ENCODE measurements around the gene TBK1. TPM values are rescaled to one million over a fixed set of nuclear protein-coding genes. Genes with fewer than 3 reads are reported as not detected.

Gene TBK1
- total and polyA plus RNA-seq, 2 of the 13 experiments (the other 11 are each of a cell fraction or from before 2014, with no cell fraction given), result 10.3 to 25.2 TPM

- TF ChIP-seq SMC3 (IDR thresholded peaks at IDR 0.05; ENCODE audit: low read length) (no peak), ZNF589 (CRISPR knock-in tag; conservative IDR thresholded peaks at IDR 0.05) (no peak), MEF2D (CRISPR knock-in tag; IDR thresholded peaks at IDR 0.05) (no peak), ZNF333 (CRISPR knock-in tag; IDR thresholded peaks at IDR 0.05; ENCODE audit: borderline replicate concordance) (no peak), RFXANK (CRISPR knock-in tag; IDR thresholded peaks at IDR 0.05) (no peak), IKZF1 (IDR thresholded peaks at IDR 0.05) (no peak)
- TF ChIP-seq, protein P1, sequence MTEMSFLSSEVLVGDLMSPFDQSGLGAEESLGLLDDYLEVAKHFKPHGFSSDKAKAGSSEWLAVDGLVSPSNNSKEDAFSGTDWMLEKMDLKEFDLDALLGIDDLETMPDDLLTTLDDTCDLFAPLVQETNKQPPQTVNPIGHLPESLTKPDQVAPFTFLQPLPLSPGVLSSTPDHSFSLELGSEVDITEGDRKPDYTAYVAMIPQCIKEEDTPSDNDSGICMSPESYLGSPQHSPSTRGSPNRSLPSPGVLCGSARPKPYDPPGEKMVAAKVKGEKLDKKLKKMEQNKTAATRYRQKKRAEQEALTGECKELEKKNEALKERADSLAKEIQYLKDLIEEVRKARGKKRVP (CRISPR knock-in tag; IDR thresholded peaks at IDR 0.05), result no peak
- TF ChIP-seq, protein P2, sequence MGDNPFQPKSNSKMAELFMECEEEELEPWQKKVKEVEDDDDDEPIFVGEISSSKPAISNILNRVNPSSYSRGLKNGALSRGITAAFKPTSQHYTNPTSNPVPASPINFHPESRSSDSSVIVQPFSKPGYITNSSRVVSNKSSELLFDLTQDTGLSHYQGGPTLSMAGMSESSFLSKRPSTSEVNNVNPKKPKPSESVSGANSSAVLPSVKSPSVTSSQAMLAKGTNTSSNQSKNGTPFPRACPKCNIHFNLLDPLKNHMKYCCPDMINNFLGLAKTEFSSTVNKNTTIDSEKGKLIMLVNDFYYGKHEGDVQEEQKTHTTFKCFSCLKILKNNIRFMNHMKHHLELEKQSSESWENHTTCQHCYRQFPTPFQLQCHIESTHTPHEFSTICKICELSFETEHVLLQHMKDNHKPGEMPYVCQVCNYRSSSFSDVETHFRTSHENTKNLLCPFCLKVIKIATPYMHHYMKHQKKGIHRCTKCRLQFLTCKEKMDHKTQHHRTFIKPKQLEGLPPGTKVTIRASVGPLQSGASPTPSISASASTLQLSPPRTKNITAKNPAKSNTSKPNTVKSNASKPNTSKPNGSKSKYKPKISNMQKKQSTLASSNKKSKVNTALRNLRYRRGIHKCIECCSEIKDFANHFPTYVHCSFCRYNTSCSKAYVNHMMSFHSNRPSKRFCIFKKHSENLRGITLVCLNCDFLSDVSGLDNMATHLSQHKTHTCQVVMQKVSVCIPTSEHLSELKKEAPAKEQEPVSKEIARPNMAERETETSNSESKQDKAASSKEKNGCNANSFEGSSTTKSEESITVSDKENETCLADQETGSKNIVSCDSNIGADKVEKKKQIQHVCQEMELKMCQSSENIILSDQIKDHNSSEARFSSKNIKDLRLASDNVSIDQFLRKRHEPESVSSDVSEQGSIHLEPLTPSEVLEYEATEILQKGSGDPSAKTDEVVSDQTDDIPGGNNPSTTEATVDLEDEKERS (CRISPR knock-in tag; IDR thresholded peaks at IDR 0.05), result no peak
- TF ChIP-seq, protein P3, sequence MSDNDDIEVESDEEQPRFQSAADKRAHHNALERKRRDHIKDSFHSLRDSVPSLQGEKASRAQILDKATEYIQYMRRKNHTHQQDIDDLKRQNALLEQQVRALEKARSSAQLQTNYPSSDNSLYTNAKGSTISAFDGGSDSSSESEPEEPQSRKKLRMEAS (IDR thresholded peaks at IDR 0.05), result no peak
Observed at GRCh38 chr12:64457032-64457431, 5.1 kb downstream of the TBK1 start (continued).

GRCh38 chr12:64457466-64457865 is 5.5 kb downstream of the TBK1 start:
- peaks cover 64% of the 10 kb centered on the region for H3K4me1 ChIP-seq (ENCODE audit: insufficient read depth, low read length)
- ChIA-PET CTCF (ENCODE audit: low intra/inter-chr PET ratio, low total read pairs) (no interaction called here), POLR2A (no interaction called here)
- intact Hi-C loops (cut with micrococcal nuclease; ENCODE audit: unreplicated experiment) (no loop called here), in situ Hi-C loops (cut with HindIII; ENCODE audit: extremely low pct_ligation_motif_present, low pct_unique_long_range_greater_than_20kb) (no loop called here)
- no peak overlapping the region for H3K9ac ChIP-seq (ENCODE audit: insufficient read depth, low read depth, low read length)
- H3K27ac ChIP-seq (ENCODE audit: extremely low read length, insufficient read depth, low read length), result no peak overlapping the region
- H3K9me3 ChIP-seq (ENCODE audit: low read length), result no peaks in the 10 kb centered on the region
- peaks cover 63% of the 10 kb centered on the region for H3K79me2 ChIP-seq (ENCODE audit: insufficient read depth, low read length)
- whole genome bisulfite sequencing (ENCODE audit: low lambda C conversion rate), result 94% methylated on average over 3 of the region's 3 CpGs
- H4K20me1 ChIP-seq (ENCODE audit: insufficient read depth, low read length), result peaks cover 5% of the 10 kb centered on the region; the same call in 1 of the 2 replicates
- no peak overlapping the region for H2AFZ ChIP-seq (ENCODE audit: low read length)
- H3K4me3 ChIP-seq (replicated peaks in 1 of 3; ENCODE audit: insufficient read depth in 1 of 3, low read depth in 2 of 3, low read length in 3 of 3), result no peak overlapping the region
- FAIRE-seq, result no peak
- no peaks in the 10 kb centered on the region for H3K27me3 ChIP-seq (ENCODE audit: control insufficient read depth in 1 of 2, insufficient read depth in 2 of 2, low read length in 2 of 2)
- no peak for ATAC-seq
- H3K4me2 ChIP-seq (ENCODE audit: low read depth, low read length), result no peak overlapping the region
- peaks cover 2 to 16% of the 10 kb centered on the region in 2 experiments for H3K36me3 ChIP-seq (replicated peaks in 1 of 2; ENCODE audit: control insufficient read depth in 1 of 2, insufficient read depth in 2 of 2, low read length in 2 of 2)
- no peak for DNase-seq (ENCODE audit: low spot score)
- BruUV-seq (replicated peaks), result no TSS peak
- TF ChIP-seq, protein P4, sequence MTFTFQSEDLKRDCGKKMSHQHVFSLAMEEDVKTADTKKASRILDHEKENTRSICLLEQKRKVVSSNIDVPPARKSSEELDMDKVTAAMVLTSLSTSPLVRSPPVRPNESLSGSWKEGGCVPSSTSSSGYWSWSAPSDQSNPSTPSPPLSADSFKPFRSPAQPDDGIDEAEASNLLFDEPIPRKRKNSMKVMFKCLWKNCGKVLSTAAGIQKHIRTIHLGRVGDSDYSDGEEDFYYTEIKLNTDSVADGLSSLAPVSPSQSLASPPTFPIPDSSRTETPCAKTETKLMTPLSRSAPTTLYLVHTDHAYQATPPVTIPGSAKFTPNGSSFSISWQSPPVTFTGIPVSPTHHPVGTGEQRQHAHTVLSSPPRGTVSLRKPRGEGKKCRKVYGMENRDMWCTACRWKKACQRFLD (CRISPR knock-in tag; IDR thresholded peaks at IDR 0.05; ENCODE audit: borderline replicate concordance), result no peak
- TF ChIP-seq DPF2 (CRISPR knock-in tag; IDR thresholded peaks at IDR 0.05; ENCODE audit: borderline replicate concordance, low read depth), result no peak
- no peak for TF ChIP-seq GFI1 (CRISPR knock-in tag; IDR thresholded peaks at IDR 0.05; ENCODE audit: borderline replicate concordance)
- no peak for TF ChIP-seq ATF1 (CRISPR knock-in tag; IDR thresholded peaks at IDR 0.05)
- TF ChIP-seq, protein P5, sequence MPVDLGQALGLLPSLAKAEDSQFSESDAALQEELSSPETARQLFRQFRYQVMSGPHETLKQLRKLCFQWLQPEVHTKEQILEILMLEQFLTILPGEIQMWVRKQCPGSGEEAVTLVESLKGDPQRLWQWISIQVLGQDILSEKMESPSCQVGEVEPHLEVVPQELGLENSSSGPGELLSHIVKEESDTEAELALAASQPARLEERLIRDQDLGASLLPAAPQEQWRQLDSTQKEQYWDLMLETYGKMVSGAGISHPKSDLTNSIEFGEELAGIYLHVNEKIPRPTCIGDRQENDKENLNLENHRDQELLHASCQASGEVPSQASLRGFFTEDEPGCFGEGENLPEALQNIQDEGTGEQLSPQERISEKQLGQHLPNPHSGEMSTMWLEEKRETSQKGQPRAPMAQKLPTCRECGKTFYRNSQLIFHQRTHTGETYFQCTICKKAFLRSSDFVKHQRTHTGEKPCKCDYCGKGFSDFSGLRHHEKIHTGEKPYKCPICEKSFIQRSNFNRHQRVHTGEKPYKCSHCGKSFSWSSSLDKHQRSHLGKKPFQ (CRISPR knock-in tag; IDR thresholded peaks at IDR 0.05; ENCODE audit: insufficient replicate concordance), result no peak
- TF ChIP-seq CAMTA2 (CRISPR knock-in tag; IDR thresholded peaks at IDR 0.05; ENCODE audit: borderline replicate concordance), result no peak
- no peak for TF ChIP-seq CHCHD3 (CRISPR knock-in tag; IDR thresholded peaks at IDR 0.05)
